ENCODE results near the gene HEMK1.

Gene HEMK1

DNA sequence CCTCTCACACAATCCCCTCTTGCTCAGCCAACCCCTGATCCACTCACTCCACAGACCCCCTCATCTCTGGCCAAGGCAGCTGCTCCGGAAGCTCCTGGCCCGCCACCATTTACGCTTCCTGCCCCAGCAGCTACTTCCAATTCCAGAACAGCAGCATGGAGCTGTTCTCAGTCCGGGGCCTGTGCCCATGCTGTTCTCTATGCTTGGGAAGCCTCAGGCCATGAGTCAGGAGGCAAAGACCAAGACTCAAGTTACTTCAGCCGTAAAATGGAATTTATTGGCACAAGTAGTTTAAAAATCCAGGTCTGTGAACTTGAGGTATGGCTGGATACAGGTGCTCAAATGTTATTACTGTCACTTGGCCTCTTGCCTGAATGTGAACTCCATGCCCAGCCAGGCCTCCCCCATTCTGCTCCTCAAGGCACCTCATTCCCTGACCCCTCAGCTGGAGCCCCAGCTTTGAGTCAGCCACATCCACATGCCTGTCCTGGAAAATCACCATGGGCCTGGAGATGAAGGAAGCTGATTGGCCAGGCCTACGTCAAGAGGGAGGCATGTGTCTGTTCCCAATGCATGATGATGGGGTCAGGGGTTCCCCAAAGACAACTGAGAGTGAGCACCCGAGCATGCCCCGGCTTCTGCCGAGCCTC is 34.5 kb upstream of the HEMK1 start:
- Mint-ChIP-seq H3K4me3 (no peak overlapping the region), H3K27ac (no peak overlapping the region), H3K9me3 (no peaks in the 10 kb centered on the region), H3K4me1 (ENCODE audit: low read depth) (peaks cover 8% of the 10 kb centered on the region), H3K36me3 (ENCODE audit: low read depth) (no peaks in the 10 kb centered on the region), H3K27me3 (peaks cover 77% of the 10 kb centered on the region)
- intact Hi-C loops (cut with micrococcal nuclease) = no loop called here

DNA sequence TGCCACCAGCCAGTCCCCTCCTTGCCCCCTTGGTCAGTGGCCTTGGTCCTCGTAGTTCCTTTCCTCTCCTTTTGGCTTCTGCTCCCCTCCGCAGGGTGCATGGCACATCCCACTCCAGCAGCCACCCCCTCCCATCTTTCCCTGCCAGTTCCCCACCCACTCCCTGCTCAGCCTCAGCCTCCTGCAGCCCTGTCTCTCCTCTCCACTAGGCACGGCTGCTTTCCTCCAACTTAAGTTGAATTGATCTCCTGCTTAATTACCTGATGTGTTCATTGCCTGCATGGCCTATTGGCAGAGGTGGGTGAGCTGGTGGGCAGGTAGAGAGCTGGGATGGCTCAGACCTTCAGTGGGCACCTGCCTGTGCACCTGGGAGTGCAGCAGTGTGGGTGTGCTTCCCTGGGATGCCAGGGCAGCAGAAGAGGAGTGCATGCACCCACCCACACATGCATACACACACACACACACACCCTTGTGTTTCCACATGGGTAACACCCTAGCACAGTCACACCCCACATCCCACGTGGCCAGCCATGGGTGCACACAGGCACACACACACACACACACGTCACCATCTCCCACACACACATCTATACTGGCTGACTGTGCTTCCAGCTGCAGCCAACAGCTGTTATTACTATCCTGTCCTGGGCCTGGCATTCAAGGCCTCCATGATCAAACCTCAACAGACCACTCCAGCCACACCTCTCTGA is 32.7 kb upstream of the HEMK1 start:
- Mint-ChIP-seq H3K4me3 (no peak overlapping the region), H3K27ac (no peak overlapping the region), H3K27me3 (peaks cover 69% of the 10 kb centered on the region), H3K36me3 (ENCODE audit: low read depth) (no peaks in the 10 kb centered on the region), H3K9me3 (no peaks in the 10 kb centered on the region), H3K4me1 (ENCODE audit: low read depth) (peaks cover 7% of the 10 kb centered on the region)
- intact Hi-C loops (cut with micrococcal nuclease) = no loop called here

DNA sequence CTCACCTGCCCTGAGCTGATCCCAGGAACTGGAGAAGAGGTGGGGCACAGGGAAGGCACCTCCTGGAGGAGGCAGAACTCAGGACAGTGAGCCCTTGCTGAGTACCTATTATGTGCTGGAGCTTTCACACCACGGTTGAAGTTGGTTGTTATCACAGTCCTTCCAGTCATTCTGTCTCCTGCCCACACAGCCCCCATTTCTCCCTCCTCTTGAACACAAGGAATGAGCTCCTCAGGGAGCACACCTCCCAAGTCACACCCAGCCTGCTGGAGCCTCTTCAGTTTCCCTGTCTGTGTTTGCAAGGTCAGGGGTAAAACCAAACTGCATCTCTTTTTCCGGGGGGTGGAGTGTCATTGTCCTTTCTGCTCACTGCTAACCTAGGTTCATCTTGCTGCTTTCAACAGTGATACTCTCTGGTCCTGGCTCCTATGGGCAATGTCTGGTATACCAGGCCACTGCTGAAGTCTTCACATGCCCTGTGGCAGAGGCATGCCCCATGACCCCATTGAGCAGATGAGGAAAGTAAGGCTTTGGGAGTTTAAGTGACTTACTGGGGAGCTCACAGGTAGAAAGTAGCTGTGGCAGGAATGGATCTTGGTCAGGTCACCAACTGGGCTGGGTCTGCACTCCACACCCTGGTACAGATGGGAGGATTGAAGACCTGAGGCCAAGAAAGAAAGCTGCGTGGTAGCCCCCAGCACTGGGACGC is 31.7 kb upstream of the HEMK1 start:
- H3K36me3 Mint-ChIP-seq (ENCODE audit: low read depth) = no peaks in the 10 kb centered on the region
- no peak overlapping the region for H3K27ac Mint-ChIP-seq
- no peak overlapping the region for H3K4me3 Mint-ChIP-seq
- H3K4me1 Mint-ChIP-seq (ENCODE audit: low read depth) = peaks cover 7% of the 10 kb centered on the region
- H3K27me3 Mint-ChIP-seq = peaks cover 63% of the 10 kb centered on the region
- no peaks in the 10 kb centered on the region for H3K9me3 Mint-ChIP-seq
- intact Hi-C loops (cut with micrococcal nuclease) = no loop called here

DNA sequence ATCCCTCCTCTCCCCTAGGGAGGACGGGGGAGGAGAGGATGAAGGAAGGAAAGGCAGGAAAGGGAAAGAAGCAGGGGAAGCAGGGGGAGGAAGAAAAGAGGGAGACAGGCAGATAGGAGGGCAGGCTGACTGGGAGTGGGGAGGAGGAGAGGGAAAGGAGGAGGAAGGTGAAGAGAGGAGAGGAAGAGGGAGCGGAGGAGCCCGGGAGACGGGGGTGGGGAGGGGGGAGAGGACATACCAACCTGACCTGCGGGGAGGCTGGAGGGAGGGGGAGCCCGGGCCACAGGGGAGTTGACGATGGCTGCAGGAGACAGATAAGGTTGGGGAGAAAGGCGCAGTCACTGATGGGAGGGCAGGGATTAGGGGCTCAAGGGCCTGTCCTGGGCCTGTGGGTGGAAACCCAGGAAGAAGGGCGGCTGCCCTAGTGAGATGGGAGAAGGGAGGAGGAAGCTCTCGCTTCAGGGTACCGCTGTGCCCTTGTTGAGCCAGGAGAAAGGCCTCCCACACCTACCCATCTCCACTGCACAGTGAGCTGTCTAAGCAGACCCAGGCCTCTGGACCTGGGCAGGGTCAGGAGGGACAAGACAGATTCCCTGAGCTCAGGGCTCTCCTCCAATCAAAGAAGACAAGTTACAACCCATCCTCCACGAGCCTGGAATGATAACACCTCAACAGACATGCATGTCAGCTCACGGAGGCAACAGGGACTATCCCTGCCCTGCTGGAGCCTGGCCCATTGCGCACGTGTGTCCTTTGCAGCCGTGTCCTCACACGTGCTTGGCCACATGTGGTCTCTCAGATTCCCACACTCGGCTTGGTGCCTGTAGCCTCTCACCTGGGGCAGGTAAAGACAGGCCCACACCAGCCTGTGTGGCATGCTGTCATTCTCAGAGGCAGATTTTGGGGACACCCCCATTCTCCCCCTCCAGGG is 29.7 kb upstream of the HEMK1 start:
- Mint-ChIP-seq H3K36me3 (ENCODE audit: low read depth) (no peaks in the 10 kb centered on the region), H3K4me3 (no peak overlapping the region), H3K27me3 (peaks cover 48% of the 10 kb centered on the region), H3K9me3 (no peaks in the 10 kb centered on the region), H3K4me1 (ENCODE audit: low read depth) (peaks cover 7% of the 10 kb centered on the region), H3K27ac (no peak overlapping the region)
- intact Hi-C loops (cut with micrococcal nuclease) = no loop called here

DNA sequence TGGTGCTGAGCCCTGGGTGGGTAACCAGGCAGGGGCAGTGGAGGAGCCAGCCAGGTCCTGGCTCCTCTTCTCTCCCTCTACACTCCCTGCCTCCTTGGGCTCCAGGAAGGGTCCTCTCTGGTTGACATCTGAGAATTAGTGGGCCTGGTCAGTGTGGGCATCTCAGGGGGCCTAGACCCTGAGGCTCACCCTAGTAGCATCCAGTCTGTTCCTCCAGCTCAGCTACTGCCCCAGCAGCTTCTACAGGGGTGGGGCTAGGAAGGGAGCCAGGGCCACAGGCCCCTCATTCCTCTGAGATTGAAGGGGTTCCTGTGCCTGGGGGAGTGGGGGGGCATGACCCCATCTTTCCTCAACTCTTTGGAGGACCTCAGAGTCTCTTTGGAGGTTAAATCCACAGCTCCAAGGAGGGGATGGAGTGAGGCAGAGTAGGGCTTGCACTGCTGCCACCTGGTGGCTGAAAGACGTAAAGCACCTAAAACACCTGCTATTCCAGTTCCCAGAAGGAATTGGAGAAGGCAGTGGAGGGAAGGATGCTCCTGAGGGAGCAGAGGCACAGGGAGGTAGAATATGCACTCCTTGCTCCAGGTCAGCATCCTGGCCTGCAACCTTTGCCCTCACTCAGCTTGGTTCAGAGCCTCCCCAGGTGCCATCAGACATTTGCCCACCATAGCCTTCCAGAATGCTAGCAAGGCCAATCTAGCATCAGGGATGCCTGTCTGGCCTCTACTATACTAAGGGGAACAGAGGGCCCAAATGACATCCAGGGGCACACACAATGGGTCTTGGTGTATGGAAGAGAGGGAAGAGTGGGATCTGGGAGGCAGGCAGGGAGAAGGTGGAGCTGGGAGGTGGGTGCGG is 26.9 kb upstream of the HEMK1 start:
- intact Hi-C loops (cut with micrococcal nuclease) = loop anchor here (1.0 kb wide), 2 partner anchors 23 to 195 kb away; no protein-coding TSS in a partner anchor
- no peaks in the 10 kb centered on the region for H3K9me3 Mint-ChIP-seq
- H3K27ac Mint-ChIP-seq = no peak overlapping the region
- H3K4me1 Mint-ChIP-seq (ENCODE audit: low read depth) = no peaks in the 10 kb centered on the region
- H3K27me3 Mint-ChIP-seq = peaks cover 37% of the 10 kb centered on the region
- no peaks in the 10 kb centered on the region for H3K36me3 Mint-ChIP-seq (ENCODE audit: low read depth)
- H3K4me3 Mint-ChIP-seq = no peak overlapping the region

DNA sequence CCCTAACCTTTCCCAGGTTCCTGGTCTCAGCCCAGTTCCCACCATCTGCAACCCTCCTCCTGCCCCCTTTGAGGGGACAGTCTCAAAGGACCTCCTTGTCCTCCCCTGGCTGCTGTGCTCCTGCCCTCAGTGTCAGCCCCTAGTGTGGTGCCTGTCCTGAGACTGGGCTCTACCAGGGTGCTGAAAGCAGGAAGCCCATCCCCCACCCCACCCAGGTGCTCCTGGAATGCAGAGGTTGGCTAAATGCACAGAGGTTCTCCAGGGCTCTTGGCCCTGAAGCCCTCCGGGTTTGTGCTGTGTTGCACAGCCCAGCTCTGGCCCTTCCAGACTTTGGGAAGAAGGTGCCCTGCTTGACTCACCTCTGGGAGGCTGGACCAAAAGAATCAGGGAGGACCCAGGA is 23.5 kb upstream of the HEMK1 start:
- peaks cover 12% of the 10 kb centered on the region for H3K27me3 Mint-ChIP-seq
- no peak overlapping the region for H3K4me3 Mint-ChIP-seq
- H3K27ac Mint-ChIP-seq = no peak overlapping the region
- no peaks in the 10 kb centered on the region for H3K9me3 Mint-ChIP-seq
- no peaks in the 10 kb centered on the region for H3K36me3 Mint-ChIP-seq (ENCODE audit: low read depth)
- peaks cover 5% of the 10 kb centered on the region for H3K4me1 Mint-ChIP-seq (ENCODE audit: low read depth)
- intact Hi-C loops (cut with micrococcal nuclease) = no loop called here

DNA sequence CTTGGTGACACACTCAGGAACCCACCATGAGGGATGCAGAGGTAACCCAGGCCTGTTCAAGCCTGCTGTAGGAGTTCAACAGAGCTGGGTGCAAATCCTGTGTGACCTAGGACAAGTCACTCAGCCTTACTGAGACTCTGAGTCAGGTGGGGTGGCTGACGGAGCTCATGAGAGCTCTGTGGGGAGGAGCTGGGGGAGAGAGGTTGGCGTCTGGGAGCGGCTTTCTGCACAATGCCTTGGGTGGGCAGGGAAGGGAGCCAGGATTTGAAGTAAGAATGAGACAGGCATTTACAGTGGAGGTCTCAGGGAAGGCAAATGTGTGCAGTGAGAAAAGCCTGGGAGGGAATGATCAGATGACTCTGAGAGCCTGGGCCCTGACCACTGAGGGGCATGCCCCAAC is 20.1 kb upstream of the HEMK1 start:
- Mint-ChIP-seq H3K27me3 (peaks cover 15% of the 10 kb centered on the region), H3K36me3 (ENCODE audit: low read depth) (no peaks in the 10 kb centered on the region), H3K27ac (no peak overlapping the region), H3K4me1 (ENCODE audit: low read depth) (peaks cover 12% of the 10 kb centered on the region), H3K4me3 (no peak overlapping the region), H3K9me3 (no peaks in the 10 kb centered on the region)
- intact Hi-C loops (cut with micrococcal nuclease) = no loop called here

DNA sequence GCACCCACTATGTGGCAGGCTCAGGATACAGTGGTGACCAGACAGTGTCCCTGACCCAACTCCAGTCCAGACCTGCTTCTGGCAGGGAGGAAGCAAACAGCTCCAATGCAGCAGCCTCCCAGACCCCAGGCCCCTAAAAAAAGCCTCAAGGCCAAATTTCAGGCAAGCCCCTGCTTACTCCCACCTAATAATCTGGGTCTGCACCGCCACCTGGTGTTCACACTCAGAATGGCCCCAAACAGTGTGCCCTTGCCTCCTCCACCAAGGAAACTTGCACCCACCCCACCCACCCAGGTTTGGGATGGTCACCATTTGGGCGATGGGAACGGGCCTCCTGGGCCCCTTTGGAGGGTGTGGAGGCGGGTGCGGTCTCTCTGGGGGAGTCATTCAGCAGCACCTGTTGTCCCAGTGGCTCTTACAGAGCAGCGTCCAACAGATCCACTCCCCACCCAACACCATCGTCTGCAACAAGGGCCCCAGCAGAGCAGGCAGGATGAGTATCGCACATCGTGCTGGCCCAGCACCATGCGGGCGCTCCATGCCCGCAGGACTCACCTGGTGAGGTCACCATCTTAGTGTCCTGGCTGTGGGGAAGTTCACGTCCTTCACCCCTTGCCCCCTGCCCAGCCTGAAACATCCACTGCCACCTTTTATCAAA is 19.1 kb upstream of the HEMK1 start:
- intact Hi-C loops (cut with micrococcal nuclease) = no loop called here
- Mint-ChIP-seq H3K27me3 (peaks cover 13% of the 10 kb centered on the region), H3K4me1 (ENCODE audit: low read depth) (peaks cover 12% of the 10 kb centered on the region), H3K9me3 (no peaks in the 10 kb centered on the region), H3K36me3 (ENCODE audit: low read depth) (no peaks in the 10 kb centered on the region), H3K27ac (no peak overlapping the region), H3K4me3 (no peak overlapping the region)

DNA sequence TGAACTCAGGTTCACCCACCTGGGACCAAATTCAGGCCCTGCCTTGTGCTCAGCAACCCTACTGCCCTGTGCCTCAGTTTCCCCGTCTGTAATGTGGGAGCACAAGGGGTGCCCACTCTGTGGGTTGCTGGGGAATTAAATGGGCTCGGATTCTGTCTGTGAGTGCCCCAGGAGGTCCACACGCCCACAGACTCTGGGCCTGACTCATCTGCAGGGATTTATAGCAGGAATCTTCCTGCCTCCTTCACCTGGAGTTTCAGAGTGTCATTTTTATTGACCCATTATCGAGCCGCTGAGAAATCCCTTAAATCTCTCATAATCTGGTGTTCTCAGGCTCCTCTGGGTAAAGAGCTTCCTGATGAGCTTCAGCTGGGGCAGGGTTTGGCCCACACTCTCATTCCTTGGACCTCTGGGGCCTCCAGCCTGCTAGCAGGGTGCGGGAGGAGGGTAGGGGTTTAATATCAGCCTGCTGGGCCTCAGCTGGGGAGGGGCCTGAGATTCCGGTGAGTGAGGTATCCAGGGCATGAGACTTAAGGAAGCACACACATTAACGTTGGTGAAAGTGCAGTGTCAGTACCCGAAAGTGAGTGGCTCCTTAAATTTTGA is 18.2 kb upstream of the HEMK1 start:
- H3K36me3 Mint-ChIP-seq (ENCODE audit: low read depth) = no peaks in the 10 kb centered on the region
- peaks cover 14% of the 10 kb centered on the region for H3K27me3 Mint-ChIP-seq
- H3K27ac Mint-ChIP-seq = no peak overlapping the region
- no peak overlapping the region for H3K4me3 Mint-ChIP-seq
- peaks cover 12% of the 10 kb centered on the region for H3K4me1 Mint-ChIP-seq (ENCODE audit: low read depth)
- intact Hi-C loops (cut with micrococcal nuclease) = no loop called here
- no peaks in the 10 kb centered on the region for H3K9me3 Mint-ChIP-seq

DNA sequence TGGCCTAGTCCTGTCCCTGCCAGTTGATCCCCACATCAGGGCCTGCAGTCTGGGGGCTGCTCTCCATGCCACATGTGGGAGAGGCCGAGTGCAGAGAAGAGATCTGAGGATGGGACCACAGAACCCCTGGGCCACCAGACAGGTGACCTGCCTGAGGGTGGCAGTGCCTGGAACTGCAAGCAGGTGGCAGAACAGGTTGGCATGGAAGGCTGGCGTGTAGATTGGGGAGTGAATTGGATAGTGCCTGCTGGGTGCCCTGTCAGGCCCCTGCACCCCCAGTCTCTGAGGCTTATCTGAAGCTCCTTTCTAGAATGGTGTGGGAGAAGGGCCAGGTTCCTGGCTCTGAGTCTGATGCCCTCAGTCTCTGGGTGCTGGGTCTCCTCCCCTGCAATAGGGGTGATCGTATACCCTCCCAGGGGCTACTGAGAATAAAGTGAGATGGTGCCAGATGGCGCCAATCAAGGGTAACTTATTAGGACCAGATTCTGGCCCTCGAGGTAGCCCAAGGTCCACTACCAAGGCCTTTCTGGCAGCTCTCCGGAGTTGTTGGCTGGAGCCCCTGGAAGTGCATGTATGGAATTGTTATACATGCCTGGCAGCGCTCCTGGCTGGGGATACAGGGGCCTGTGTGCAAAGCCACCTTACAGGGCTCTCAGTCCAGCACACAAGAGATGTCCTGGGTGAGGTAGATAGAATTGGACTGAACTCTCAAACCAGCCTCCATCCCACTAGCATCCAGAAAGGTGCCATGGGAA is 17.5 kb upstream of the HEMK1 start:
- Mint-ChIP-seq H3K27me3 (peaks cover 14% of the 10 kb centered on the region), H3K4me1 (ENCODE audit: low read depth) (peaks cover 12% of the 10 kb centered on the region), H3K36me3 (ENCODE audit: low read depth) (no peaks in the 10 kb centered on the region), H3K4me3 (no peak overlapping the region), H3K9me3 (no peaks in the 10 kb centered on the region), H3K27ac (no peak overlapping the region)
- intact Hi-C loops (cut with micrococcal nuclease) = no loop called here

DNA sequence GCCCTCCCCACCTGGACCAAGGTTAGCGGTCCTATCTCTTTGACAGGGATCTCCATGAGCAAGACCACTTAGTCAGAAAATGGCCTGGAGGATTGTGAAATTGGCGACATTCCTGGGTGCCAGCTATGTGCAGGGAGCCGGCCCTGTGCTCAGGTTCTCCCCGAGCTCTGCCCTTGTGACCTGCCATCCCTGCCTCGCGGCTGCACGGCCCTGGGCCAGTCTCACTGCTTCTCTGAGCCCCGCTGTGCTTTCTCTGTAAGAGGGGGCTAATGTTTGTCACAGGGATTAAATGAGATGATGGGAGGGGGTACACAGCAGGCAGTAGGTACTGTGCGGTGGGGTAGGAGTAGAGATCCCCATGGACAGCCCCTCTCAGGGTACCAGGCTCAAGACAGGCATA is 16.7 kb upstream of the HEMK1 start:
- Mint-ChIP-seq H3K27me3 (peaks cover 20% of the 10 kb centered on the region), H3K9me3 (no peaks in the 10 kb centered on the region), H3K4me3 (no peak overlapping the region), H3K4me1 (ENCODE audit: low read depth) (peaks cover 12% of the 10 kb centered on the region), H3K36me3 (ENCODE audit: low read depth) (no peaks in the 10 kb centered on the region), H3K27ac (no peak overlapping the region)
- intact Hi-C loops (cut with micrococcal nuclease) = no loop called here

DNA sequence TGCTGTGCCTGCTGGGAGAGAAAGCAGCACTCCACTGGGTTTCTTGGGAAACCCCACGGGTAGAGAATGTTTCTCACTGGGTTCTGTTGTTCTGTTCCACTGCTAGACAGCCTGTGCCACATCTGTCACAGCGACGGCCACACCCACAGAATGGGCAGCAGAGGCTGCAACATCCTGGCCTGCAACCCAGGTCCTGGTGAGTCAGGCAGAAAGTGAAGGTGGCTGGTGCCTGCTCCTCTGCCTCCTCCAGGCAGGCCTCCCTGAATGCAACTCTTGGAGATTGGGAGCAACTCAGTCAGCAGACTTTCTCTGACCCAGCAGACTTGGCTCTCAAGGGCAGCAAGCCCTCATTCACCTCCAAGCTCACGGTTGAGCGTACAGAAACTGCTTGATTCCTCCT is 14.8 kb upstream of the HEMK1 start:
- H3K27ac Mint-ChIP-seq = no peak overlapping the region

More for the DNA sequence above, 14.8 kb upstream of the HEMK1 start:
- peaks cover 6% of the 10 kb centered on the region for H3K36me3 Mint-ChIP-seq (ENCODE audit: low read depth)
- peaks cover 12% of the 10 kb centered on the region for H3K4me1 Mint-ChIP-seq (ENCODE audit: low read depth)
- H3K27me3 Mint-ChIP-seq = peaks cover 21% of the 10 kb centered on the region
- H3K4me3 Mint-ChIP-seq = no peak overlapping the region
- intact Hi-C loops (cut with micrococcal nuclease) = no loop called here
- no peaks in the 10 kb centered on the region for H3K9me3 Mint-ChIP-seq
